Uterus (tissue), 4 donors: Measurements from ENCODE around the gene PALD1. TPM values are rescaled to one million over a fixed set of nuclear protein-coding genes. Genes with fewer than 3 reads are reported as not detected.

Source experiments
- DNase-seq, 2 donors: peaks; one replicate each; pipeline ENCODE4 v3.0.0-alpha.2; 2019 to 2020
- H3K27ac ChIP-seq, 2 donors: fragments of 200-600 bp; sonication (generic); 1 replicate in 1 of 2; 2 replicates in 1 of 2; pipeline ENCODE4 v1.5.1; 2016 to 2018
- H3K27me3 ChIP-seq, 2 donors: fragments of 200-600 bp; sonication (generic); one replicate each; pipeline ENCODE4 v1.5.1; 2018 to 2019; ENCODE audit warnings: control low read depth in 1 of 2
- H3K36me3 ChIP-seq, 2 donors: fragments of 200-600 bp; sonication (generic); one replicate each; pipeline ENCODE4 v1.5.1; 2019; ENCODE audit warnings: control low read depth in 1 of 2
- H3K4me1 ChIP-seq, 2 donors: fragments of 200-600 bp; sonication (generic); one replicate each; pipeline ENCODE4 v1.5.1; 2018 to 2019; ENCODE audit warnings: control low read depth in 1 of 2
- H3K4me3 ChIP-seq, 2 donors: fragments of 200-600 bp; sonication (generic); 1 replicate in 1 of 2; 2 replicates in 1 of 2; pipeline ENCODE4 v1.5.1; 2018 to 2019; ENCODE audit warnings: mild to moderate bottlenecking in 1 of 2
- H3K9me3 ChIP-seq, 2 donors: fragments of 200-600 bp; sonication (generic); one replicate each; pipeline ENCODE4 v1.5.1; 2019; ENCODE audit warnings: control low read depth in 1 of 2
- POLR2A ChIP-seq, 2 donors: fragments of 450-650 bp; IDR thresholded peaks; one replicate each; pipeline ENCODE4 v1.6.1; 2016; ENCODE audit warnings: antibody characterized with exemption in 2 of 2, mild to moderate bottlenecking in 1 of 2, moderate library complexity in 1 of 2
- intact Hi-C: fragments of 100-400 bp; cut with DNase I; formaldehyde crosslinking; loops from one replicate; pipeline ENCODE4 v1.15.1; 2023; ENCODE audit warnings: low total_unique reads
- total RNA-seq, 4 donors: library from RNA; depleted of rRNA in 3 of 4; stranded (reverse); fragments of >200 nt in 3 of 4; gene quantifications; one replicate each; pipeline versions ENCODE4 v1.1.0 to v1.2.4, GENCODE V29; 2014 to 2023
- TF ChIP-seq, protein P1 (sequence below), 4 experiments: fragments of 200-600 bp in 2 of 4; fragments of 450-650 bp in 2 of 4; sonication (generic) in 2 of 4; IDR thresholded peaks; one replicate each; pipeline ENCODE4 v1.5.1; 2016 to 2019; ENCODE audit warnings: antibody characterized with exemption in 4 of 4, mild to moderate bottlenecking in 2 of 4, moderate library complexity in 1 of 4
- donor health status: DM: yes; HTN: yes; CAD: no.

The PALD1 gene
- total RNA-seq, 4 donors from 2014 or later, result 1.8 to 21.6 (median 10.3) TPM

DNA sequence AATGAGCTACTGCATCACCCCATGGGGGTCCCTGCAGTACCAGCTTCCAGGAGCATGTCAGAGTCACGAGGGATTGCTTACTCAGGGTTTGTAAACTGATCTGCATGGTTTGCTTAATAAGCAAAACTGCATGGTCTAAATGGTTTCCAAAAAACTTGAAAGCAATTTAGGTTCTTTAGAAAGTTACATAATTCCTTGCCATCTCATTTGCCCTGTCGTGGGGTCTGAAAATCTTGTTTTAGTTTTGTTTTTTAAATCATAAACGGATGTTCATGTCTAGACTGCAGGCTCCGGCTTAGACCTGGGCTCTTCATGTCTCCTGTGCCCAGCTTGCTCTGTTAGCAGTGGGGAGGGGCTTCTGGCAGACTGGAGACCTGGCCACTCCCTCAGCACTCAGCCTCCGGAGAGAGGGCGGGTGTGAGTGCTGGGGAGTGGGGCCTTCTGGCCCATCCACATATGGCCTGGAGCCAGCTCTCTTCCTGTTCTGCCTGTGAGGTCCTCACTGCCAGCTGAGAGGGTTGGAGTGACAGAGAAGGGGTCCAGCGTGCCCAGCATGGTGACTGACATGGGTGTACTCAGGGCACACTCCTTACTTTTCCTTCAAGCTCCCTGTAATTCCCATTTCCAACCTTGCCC lies 106.5 kb downstream of the PALD1 start:
- intact Hi-C loops, result no loop called here

DNA sequence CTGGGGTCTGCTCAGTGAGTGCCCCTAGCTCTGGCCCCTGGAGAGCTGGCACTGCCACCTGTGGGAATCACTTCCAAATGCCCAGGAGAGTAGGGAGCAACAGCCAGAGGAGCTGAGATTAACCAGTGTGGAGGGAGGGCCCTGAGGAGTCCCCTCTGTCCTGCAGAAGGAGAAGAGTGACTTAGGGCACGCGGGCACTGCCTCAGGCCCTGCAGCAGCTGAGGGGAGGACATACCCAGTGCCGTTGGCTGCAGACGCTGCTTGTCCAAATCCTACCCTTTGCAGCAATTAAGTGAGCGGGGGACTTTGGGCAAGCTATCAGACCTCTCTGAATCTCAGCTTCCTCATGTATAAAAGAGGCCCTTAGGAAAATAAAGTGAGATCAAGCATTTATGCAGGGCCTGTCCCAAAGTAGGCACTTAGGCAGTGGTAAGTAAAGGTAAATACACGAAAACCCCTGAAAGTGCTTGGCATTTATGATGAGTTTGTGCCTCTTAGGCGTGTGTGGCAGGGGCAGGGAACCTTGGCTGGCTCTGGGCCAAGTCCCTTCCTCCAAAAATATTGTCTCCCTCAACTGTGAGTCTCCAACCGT lies 107.1 kb downstream of the PALD1 start:
- H3K27me3 ChIP-seq, result no peaks in the 10 kb centered on the region
- no peaks in the 10 kb centered on the region for H3K9me3 ChIP-seq
- no peak overlapping the region for H3K27ac ChIP-seq
- H3K4me1 ChIP-seq, result no peaks in the 10 kb centered on the region
- H3K4me3 ChIP-seq, result no peak overlapping the region
- DNase-seq, result no peak
- TF ChIP-seq POLR2A (IDR thresholded peaks at IDR 0.05), result no peak
- TF ChIP-seq, protein P1, sequence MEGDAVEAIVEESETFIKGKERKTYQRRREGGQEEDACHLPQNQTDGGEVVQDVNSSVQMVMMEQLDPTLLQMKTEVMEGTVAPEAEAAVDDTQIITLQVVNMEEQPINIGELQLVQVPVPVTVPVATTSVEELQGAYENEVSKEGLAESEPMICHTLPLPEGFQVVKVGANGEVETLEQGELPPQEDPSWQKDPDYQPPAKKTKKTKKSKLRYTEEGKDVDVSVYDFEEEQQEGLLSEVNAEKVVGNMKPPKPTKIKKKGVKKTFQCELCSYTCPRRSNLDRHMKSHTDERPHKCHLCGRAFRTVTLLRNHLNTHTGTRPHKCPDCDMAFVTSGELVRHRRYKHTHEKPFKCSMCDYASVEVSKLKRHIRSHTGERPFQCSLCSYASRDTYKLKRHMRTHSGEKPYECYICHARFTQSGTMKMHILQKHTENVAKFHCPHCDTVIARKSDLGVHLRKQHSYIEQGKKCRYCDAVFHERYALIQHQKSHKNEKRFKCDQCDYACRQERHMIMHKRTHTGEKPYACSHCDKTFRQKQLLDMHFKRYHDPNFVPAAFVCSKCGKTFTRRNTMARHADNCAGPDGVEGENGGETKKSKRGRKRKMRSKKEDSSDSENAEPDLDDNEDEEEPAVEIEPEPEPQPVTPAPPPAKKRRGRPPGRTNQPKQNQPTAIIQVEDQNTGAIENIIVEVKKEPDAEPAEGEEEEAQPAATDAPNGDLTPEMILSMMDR (IDR thresholded peaks at IDR 0.05), result no peak
- intact Hi-C loops, result no loop called here
- H3K36me3 ChIP-seq, result no peaks in the 10 kb centered on the region

More for the DNA sequence above, 106.5 kb downstream of the PALD1 start:
- Histone ChIP-seq H3K4me3 (no peak overlapping the region), H3K36me3 (no peaks in the 10 kb centered on the region), H3K27me3 (no peaks in the 10 kb centered on the region), H3K4me1 (no peaks in the 10 kb centered on the region), H3K27ac (no peak overlapping the region), H3K9me3 (no peaks in the 10 kb centered on the region)
- no peak for DNase-seq
- TF ChIP-seq, protein P1 (IDR thresholded peaks at IDR 0.05), result no peak
- no peak for TF ChIP-seq POLR2A (IDR thresholded peaks at IDR 0.05)

DNA sequence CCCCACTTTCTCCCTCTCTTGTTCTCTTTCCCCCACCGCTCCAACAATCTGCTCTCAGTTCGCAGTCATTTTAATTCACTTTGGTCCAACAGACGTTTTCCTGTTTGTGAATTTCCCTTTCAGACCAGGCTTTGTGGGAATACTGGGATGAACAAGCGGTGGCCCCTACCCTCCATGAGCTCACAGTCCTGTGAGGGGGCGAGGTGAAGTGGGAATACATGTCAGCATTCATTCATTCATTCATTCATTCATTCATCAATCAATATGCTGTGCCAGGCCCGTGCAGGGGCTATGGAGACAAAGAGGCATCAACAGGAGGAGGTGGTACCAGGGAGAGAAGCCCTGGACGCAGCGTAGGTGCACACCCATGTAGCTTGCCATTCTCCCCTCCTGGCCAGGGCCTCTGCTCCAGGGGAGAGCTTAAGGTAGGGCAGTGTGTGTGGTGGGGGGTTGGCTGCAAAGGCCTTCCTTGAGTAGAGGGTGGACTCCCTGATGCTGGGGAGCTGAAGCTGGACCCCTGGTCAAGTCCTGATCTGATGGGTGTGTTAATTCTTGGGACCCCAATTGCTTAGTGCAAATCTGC lies 107.9 kb downstream of the PALD1 start:
- Histone ChIP-seq H3K27ac (no peak overlapping the region), H3K36me3 (no peaks in the 10 kb centered on the region), H3K27me3 (no peaks in the 10 kb centered on the region), H3K4me1 (no peaks in the 10 kb centered on the region), H3K9me3 (no peaks in the 10 kb centered on the region), H3K4me3 (no peak overlapping the region)
- TF ChIP-seq, protein P1 (IDR thresholded peaks at IDR 0.05), result no peak
- TF ChIP-seq POLR2A (IDR thresholded peaks at IDR 0.05), result no peak
- no peak for DNase-seq
- intact Hi-C loops, result no loop called here

DNA sequence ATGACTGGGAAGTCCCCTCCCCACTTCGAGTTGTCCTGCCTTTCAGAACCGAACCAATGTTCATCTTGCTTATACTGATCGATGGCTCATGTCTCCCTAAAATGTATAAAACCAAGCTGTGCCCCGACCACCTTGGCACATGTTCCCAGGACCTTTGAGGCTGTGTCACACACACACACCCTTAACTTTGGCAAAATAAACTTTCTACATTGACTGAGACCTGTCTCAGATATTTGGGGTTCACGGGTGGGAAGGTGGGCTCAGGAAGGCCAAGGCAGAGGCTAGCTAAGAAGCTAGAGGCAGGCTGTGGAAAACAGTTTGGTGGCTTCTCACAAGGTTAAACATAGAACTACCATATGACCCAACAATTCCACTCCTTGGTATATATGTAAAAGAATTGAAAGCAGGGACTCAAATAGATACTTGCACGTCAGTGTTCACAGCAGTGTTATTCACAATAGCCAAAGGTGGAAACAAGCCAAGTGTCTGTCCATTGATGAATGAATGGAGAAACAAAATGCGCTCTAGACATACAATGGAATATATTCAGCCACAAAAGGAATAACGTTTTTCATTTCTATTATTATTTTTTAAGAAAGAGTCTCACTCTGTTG lies 108.6 kb downstream of the PALD1 start:
- no peaks in the 10 kb centered on the region for H3K4me1 ChIP-seq
- no peak overlapping the region for H3K27ac ChIP-seq
- DNase-seq, result no peak
- H3K36me3 ChIP-seq, result no peaks in the 10 kb centered on the region
- H3K9me3 ChIP-seq, result no peaks in the 10 kb centered on the region
- H3K27me3 ChIP-seq, result no peaks in the 10 kb centered on the region
- TF ChIP-seq, protein P1 (IDR thresholded peaks at IDR 0.05), result no peak
- intact Hi-C loops, result no loop called here
- no peak overlapping the region for H3K4me3 ChIP-seq

DNA sequence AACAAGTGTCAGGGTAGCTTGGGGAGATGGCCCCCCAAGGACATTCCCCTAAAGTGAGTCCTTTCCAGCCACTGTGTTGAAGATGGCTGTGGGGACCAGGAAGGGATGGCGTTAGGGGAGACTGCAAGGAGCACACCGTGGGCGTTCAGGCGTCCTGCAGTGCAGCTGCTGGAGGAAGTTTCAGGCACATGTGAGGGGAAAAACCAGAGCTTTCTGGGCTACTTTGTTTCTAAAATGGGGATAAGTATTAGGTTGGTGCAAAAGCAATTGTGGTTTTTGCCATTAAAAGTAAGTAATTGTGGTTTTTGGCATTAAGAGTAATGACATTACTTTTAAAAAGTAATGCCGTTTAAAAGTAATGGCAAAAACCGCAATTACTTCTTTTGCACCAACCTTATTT lies 109.7 kb downstream of the PALD1 start:
- intact Hi-C loops, result no loop called here
- no peak for TF ChIP-seq POLR2A (IDR thresholded peaks at IDR 0.05)
- TF ChIP-seq, protein P1 (IDR thresholded peaks at IDR 0.05), result no peak
- H3K36me3 ChIP-seq, result no peaks in the 10 kb centered on the region
- H3K27me3 ChIP-seq, result no peaks in the 10 kb centered on the region
- H3K4me1 ChIP-seq, result no peaks in the 10 kb centered on the region
- H3K4me3 ChIP-seq, result no peak overlapping the region
- H3K9me3 ChIP-seq, result no peaks in the 10 kb centered on the region
- no peak overlapping the region for H3K27ac ChIP-seq
- no peak for DNase-seq
